BJ (cell line): ENCODE data around the gene INSRR. TPM values are rescaled to one million over a fixed set of nuclear protein-coding genes. Genes with fewer than 3 reads are reported as not detected.

ENCODE experiments used
- CTCF ChIA-PET: fragments of 350-600 bp; formaldehyde crosslinking; extraction: SDS; loops from one replicate; lab custom pipeline; 2021; ENCODE audit warnings: antibody characterized with exemption, inconsistent platforms; lab: Yijun Ruan, JAX
- POLR2A ChIA-PET: fragments of 300-600 bp; sonication (Branson Sonifier 250); formaldehyde crosslinking; extraction: SDS; loops from one replicate; lab custom pipeline; 2021; ENCODE audit warnings: antibody characterized with exemption; lab: Charles Lee
- DNase-seq: peaks from one replicate; pipeline ENCODE4 v3.0.0-alpha.2; 2011; ENCODE audit warnings: low read depth
- H3K27me3 ChIP-seq: 2 replicates; pipeline ENCODE4 v1.6.0; 2011; ENCODE audit warnings: low read length; ENCODE audit not compliant: control insufficient read depth, insufficient read depth
- H3K36me3 ChIP-seq: 2 replicates; pipeline ENCODE4 v1.5.1; 2011; ENCODE audit warnings: low read length; ENCODE audit not compliant: control insufficient read depth, insufficient read depth
- H3K4me3 ChIP-seq: 2 replicates; pipeline ENCODE4 v1.5.1; 2011; ENCODE audit warnings: low read depth, mild to moderate bottlenecking, control low read depth, low read length
- CTCF ChIP-seq: IDR thresholded peaks from 2 replicates; pipeline ENCODE4 v1.5.1; 2011; ENCODE audit warnings: low read depth, mild to moderate bottlenecking, control low read depth, inconsistent platforms, low read length, moderate library complexity; ENCODE audit not compliant: insufficient read depth
- polyA plus RNA-seq: library from polyadenylated mRNA; depleted of rRNA; stranded (reverse); fragments of >200 nt; gene quantifications from 2 replicates; pipeline ENCODE4 v1.2.3, GENCODE V29; 2011

The INSRR gene
- polyA plus RNA-seq, 1 experiment = not detected

- no peak for DNase-seq
- ChIA-PET POLR2A (no interaction called here), CTCF (interaction anchor here (1.3 to 4.4 kb wide), 7 partner anchors 8 to 156 kb away, joined by 3 to 28 read pairs (median 8); partner anchors contain the start of gene PEAR1)
- Histone ChIP-seq H3K36me3 (no peaks in the 10 kb centered on the region), H3K27me3 (peaks cover 41% of the 10 kb centered on the region), H3K4me3 (no peak overlapping the region)
- no peak for TF ChIP-seq CTCF
Observed at GRCh38 chr1:156881663-156882062, 22.7 kb upstream of the INSRR start.

- POLR2A ChIA-PET = no interaction called here
- Histone ChIP-seq H3K27me3 (peaks cover 39% of the 10 kb centered on the region), H3K4me3 (no peak overlapping the region), H3K36me3 (no peaks in the 10 kb centered on the region)
- DNase-seq = no peak
- no peak for TF ChIP-seq CTCF
- CTCF ChIA-PET = interaction anchor here (1.0 to 4.4 kb wide), 11 partner anchors 8 to 155 kb away, joined by 3 to 28 read pairs (median 8); partner anchors contain the start of genes LRRC71, NTRK1 and PEAR1
Observed at GRCh38 chr1:156881101-156881500, 22.2 kb upstream of the INSRR start.

GRCh38 chr1:156880473-156880872, 21.6 kb upstream of the INSRR start:
- ChIA-PET POLR2A (no interaction called here), CTCF (interaction anchor here (1.0 to 4.4 kb wide), 11 partner anchors 9 to 154 kb away, joined by 3 to 28 read pairs (median 8); partner anchors contain the start of genes LRRC71, NTRK1 and PEAR1)
- Histone ChIP-seq H3K27me3 (peaks cover 38% of the 10 kb centered on the region), H3K4me3 (no peak overlapping the region), H3K36me3 (no peaks in the 10 kb centered on the region)
- no peak for DNase-seq
- no peak for TF ChIP-seq CTCF

- no peak for DNase-seq
- CTCF ChIA-PET = interaction anchor here (1.1 to 4.4 kb wide), 10 partner anchors 9 to 154 kb away, joined by 3 to 28 read pairs (median 8); partner anchors contain the start of genes LRRC71, NTRK1 and PEAR1
- TF ChIP-seq CTCF = no peak
- POLR2A ChIA-PET = no interaction called here
- no peak overlapping the region for H3K4me3 ChIP-seq
- no peaks in the 10 kb centered on the region for H3K36me3 ChIP-seq
- H3K27me3 ChIP-seq = peaks cover 34% of the 10 kb centered on the region
Observed at GRCh38 chr1:156879876-156880275, 21.0 kb upstream of the INSRR start.

GRCh38 chr1:156877433-156878170, 18.7 kb upstream of the INSRR start:
- no peaks in the 10 kb centered on the region for H3K36me3 ChIP-seq
- POLR2A ChIA-PET = no interaction called here
- H3K4me3 ChIP-seq = no peak overlapping the region
- H3K27me3 ChIP-seq = peaks cover 23% of the 10 kb centered on the region
- no peak for DNase-seq
- CTCF ChIA-PET = interaction anchor here (1.0 to 5.9 kb wide), 6 partner anchors 12 to 151 kb away, joined by 3 to 31 read pairs (median 6); partner anchors contain the start of genes INSRR and NTRK1
- TF ChIP-seq CTCF = no peak
